Measurements from ENCODE around the gene ABL2.
"Not testable (repeated sequence)": the region's sequence is repeated elsewhere in the genome, so short reads cannot be mapped to it uniquely, and the experiment has no call there.

ABL2 gene

DNA sequence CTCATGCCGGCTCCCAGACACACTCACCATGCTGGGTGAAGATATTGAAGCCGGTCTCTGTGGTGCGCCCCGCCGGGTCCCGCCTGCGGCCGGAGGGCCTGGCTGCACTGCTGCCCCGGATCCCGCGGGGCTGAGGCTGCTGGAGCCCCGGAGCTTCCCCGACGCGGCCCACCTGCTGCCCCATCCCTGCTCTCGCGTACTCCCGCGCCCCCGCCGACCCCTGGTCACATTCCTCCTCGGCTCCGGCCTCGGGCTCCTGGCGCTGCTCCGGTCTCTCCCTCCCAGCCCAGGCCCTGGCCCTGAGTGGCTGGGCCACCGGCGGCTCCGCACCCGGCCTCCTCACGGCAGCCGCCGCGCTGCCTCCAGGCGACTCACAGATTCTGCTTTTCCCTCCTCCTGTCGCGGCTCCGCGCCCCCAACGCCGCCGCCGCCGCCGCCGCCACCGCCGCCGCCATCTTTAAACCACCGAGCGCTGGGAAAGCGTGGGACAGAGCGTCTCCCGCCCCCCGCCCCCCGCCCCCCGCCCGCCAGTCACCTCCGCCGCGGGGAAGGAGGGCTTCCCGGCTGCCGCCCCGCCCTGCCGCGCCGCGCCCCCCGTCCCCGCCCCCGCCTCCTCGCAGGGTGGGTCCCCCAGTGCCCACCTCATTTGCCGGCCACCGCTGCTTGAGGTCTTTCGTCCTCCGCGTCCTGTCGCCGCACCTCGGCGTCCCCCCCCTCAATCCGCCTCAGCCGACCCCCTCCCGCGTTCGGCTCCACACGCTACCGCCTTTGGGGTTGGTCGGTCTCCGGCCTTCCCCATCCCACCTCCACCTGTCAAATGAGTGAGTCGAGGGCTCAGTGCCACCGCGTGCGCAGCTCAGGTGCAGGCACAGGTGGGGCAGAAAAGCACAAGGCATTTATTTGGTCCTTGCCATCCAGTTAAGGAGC is at the start of gene ABL2:
TSS of gene ABL2 (minus strand) at position 464 of the 927 bp plus-strand sequence. CDS start at position 184, 280 bp downstream.
- DNase-seq (ENCODE audit: low read depth in 2 of 3, low spot score in 2 of 3) = peak; percentile 16 to 38 (median 16)

DNA sequence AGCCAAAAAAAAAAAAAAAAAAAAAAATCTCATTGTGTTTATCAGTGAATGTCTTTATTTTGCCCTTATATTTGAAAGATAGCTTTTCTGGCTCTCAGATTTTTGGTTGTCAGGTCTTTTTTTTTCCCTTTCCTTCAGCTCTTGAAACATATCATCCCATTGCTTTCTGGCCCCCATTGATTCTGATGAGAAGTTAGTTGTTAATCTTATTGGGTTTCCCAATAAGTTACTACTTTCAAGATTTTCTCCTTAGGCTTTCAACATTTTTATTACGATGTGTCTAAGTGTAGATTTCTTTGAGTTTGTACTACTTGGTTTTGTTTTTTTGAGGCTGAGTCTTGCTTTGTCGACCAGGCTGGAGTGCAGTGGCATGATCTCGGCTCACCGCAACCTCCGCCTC is 49.4 kb upstream of the ABL2 start:
- no peak for DNase-seq (ENCODE audit: low read depth in 2 of 3, low spot score in 2 of 3)

DNA sequence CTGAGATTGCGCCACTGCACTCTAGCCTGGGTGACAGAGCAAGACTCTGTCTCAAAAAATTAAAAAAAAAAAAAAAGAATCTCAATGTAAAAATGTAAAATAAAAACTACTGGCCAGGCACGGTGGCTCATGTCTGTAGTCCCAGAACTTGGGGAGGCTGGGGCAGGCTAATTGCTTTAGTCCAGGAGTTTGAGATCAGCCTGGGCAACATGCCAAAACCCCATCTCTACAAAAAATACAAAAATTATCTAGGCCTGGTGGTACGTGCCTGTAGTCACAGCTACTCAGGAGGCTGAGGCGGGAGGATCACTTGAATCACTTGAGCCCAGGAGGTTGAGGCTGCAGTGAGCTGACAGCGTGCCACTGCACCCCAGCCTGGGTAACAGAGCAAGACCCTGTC is 44.9 kb upstream of the ABL2 start:
- DNase-seq (ENCODE audit: low read depth in 2 of 3, low spot score in 2 of 3) = not testable (repeated sequence)

DNA sequence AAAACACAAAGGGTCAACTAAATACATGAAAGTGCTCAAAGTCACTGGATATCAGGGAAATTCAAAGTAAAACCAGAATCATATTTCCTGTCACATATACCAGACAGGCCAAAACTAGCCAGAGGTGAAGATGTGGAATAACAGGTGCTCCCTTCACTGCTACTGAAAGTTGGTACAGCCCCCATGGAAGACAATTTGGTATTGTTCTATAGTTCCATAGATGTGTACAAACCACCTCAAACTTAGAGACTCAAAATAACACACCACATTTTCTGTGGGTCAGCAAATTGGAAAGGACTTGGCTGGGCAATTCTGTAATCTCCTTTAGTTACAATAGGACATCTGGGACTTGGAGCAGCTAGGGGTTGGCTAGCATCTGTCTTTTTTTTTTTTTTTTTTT is 39.6 kb upstream of the ABL2 start:
- no peak for DNase-seq (ENCODE audit: low read depth in 2 of 3, low spot score in 2 of 3)

DNA sequence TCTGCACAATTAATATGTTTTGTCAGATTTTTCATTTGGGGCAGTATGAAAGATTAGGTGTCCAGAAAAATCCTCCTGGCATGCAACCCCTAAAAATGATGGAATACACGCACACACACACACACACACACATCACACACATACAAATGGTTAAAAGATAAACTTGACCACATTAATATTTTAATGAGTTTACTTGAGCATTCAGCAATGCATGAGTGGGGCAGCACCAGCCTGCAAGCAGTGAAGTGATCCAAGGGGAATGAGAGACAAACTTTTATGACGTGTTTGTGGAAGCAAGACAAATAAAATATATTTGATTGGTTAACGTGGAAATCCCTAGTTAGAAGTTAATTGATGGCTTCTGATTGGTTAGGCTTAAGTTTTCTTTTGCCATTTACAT is 35.0 kb upstream of the ABL2 start:
- DNase-seq (ENCODE audit: low read depth in 2 of 3, low spot score in 2 of 3) = no peak

DNA sequence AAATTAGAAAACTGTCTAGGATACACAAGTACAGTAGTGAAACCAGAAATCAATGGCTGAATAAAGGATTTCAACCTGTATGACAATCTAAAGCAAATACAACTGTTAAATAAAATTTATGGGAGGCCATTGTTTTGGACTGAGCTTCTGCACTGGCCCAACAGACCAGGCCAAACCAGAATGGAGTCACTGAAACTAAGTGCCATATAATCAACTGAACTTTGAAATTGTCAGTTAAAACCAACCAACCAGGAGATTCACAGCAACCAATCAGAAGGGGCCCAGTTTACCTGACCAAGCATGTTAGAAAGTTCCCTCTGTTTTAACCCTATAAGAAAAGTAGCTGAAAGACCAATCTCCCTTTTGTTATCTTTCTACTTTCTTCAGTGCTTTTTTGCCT is 33.6 kb upstream of the ABL2 start:
- no peak for DNase-seq (ENCODE audit: low read depth in 2 of 3, low spot score in 2 of 3)

DNA sequence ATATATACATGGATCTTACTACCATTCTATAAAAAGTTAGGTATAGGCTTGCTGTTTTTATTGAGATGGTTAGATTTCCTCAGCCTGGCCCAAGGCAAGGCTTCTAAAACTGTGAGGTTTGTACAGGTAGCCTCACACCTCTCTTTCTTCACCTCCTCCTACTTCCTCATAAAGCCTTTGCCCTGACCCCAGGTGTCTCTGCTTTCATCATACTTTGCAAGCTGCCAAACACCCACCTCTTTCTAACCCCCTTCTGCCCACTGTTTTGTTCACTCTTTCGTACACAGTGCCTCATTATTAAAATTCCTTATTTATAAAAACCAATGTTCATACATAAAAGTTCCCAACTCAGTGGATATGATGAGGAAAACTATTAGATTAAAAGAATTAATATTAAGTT is 32.7 kb upstream of the ABL2 start:
- no peak for DNase-seq (ENCODE audit: low read depth in 2 of 3, low spot score in 2 of 3)

DNA sequence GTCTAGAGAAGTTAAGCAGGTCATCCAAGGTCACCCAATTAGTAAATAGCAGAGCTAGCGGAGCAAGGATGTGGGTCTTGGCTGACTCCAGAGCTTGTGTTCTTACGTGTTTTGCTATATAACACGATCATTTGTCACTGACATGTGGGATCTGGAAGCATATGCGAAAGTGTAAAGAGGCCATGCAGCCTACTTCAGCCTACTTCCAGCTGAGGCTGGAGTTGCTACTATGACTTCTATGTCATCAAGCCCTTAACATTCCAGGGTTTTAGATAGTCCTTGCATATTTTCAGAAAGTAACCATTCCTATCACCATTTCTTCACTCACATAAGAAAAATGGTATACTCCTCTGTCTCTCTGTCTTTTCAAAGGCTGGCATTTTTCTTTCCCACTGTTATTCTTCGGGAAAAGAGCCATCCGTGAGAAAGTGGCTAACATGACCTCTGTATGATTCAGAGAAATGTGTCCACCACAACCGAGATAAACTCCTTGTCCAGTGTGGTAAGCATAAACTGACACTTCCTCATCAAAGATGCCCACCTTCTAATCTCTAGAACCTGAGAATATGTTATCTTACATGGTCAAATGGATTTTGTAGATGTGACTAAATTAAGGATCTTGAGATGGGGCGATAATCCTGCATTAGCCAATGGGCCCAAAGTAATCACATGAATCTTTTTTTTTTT is 24.0 kb upstream of the ABL2 start:
- DNase-seq (ENCODE audit: low read depth in 2 of 3, low spot score in 2 of 3) = no peak

DNA sequence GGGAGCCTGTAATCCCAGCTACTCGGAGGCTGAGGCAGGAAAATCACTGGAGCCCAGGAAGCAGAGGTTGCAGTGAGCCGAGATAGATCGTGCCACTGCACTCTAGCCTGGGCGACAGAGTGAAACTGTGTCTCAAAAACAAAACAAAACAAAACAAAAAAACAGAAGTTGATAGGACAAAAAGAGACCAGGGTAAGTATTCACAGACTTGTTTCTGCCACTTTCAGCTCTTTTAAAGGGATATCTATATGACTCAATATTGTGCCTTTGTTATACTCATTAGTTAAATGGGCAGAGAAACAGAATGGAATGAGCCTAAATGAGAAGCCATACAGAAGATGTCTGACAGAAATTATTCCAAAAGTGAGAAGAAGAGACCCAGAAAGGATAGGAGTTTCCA is 23.1 kb upstream of the ABL2 start:
- no peak for DNase-seq (ENCODE audit: low read depth in 2 of 3, low spot score in 2 of 3)

DNA sequence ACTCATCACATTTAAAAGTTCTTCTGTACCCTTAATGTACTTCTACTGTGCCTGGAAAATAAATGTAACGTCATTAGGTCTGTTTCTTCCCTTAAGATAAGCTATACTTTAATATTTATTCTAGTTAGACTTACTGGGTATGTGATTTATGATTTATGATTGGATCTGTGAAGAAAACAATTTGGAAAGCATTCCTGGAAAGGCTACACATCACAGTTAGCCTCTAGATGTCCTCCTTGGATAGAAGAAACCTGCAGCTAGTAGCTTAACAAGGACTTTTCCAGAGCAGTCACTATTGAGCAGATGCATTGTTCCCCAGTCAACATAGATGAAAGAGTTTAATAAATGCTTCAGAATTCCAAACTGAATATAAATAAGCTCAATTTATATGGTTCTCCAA is 22.2 kb upstream of the ABL2 start:
- DNase-seq (ENCODE audit: low read depth in 2 of 3, low spot score in 2 of 3) = no peak

DNA sequence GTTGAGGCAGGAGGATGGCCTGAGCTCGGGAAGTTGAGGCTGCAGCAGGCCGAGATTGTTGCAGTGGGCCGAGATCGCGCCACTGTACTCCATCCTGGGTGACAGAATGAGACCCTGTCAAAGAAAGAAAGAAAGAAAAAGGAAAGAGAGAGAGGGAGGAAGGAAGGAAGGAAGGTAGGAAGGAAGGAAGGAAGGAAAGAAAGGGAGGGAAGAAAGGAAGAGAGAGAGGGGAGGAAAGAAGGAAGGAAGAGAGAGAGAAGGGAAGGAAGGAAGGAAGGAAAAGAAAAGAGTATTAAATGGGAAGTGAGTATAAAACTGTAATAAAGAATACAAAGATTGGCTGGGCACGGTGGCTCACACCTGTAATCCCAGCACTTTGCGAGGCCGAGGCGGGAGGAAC is 18.4 kb upstream of the ABL2 start:
- DNase-seq (ENCODE audit: low read depth in 2 of 3, low spot score in 2 of 3) = no peak

DNA sequence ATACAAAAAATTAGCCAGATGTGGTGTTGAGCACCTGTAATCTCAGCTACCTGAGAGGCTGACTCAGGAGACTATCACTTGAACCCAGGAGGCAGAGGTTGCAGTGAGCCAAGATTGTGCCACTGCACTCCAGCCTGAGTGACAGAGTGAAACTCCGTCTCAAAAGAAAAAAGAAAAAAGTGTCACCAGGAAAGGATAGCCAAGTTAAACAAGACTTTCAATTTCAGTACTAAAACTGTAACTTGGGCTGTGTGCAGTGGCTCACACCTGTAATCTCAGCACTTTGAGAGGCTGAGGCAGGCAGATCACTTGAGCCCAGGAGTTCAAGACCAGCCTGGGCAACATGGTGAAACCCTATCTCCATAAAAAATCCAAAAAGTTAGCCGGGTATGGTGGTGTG is 15.9 kb upstream of the ABL2 start:
- not testable (repeated sequence) for DNase-seq (ENCODE audit: low read depth in 2 of 3, low spot score in 2 of 3)

DNA sequence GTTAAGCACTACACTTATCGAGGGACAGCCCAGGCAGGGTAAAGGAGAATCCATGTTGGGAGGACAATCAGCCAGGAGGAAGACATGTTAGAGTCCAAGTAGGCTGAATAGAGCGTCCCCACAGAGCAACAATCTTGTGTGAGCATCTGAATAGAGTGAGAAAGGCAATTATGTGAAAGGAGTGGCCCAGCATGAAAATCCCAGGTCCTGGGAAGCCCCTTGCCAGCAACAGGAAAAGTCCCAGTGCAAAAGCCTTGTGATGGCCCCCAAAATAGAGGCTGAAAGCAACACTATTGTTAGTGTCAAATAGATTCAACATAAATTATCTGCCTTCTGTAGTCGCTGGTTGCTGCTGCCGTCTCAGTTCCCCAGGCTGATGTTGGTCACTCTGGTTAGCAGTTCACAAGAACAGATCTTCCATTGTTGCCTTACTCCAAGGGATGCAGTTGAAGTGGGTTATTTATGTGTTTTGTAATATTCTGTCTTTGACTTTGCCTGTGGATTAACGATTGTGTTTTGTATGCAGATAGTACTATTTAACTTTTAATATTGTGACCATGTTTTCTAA is 12.1 kb upstream of the ABL2 start:
- no peak for DNase-seq (ENCODE audit: low read depth in 2 of 3, low spot score in 2 of 3)

DNA sequence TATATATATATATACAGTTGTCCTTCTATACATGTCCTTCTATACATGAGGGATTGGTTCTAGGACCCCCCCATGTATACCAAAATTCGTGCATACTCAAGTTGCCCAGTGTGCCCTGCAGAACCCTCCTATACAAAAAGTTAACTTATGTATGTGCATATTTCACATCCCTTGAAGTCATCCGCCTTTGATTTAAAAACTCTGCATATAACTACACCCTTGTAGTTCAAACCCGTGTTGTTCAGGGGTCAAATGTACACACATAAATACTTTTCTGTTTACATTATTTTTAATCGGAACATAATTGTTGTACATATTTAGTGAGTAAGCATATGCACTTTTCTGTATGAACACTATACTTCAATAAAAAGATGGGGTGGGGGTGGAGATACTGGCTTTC is 7.7 kb upstream of the ABL2 start:
- DNase-seq (ENCODE audit: low read depth in 2 of 3, low spot score in 2 of 3) = no peak

DNA sequence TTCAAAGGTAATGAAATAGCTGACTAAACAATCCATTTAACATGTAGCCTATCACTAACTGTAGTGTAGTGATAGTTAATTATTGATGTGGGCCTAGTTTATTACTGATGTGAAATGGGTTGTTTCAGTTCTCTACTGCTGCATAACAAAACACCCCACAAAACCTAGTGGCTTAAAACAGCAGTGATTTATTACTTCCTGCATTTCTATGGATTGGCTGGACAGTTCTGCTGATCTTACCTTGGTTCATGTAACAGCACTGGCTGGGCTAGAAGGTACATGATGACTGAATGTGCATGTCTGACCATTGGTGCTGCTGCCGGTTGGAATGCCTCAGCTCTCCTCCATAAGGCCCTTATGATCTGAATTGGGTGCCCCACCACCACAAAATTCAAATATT is 5.4 kb upstream of the ABL2 start:
- DNase-seq (ENCODE audit: low read depth in 2 of 3, low spot score in 2 of 3) = no peak

DNA sequence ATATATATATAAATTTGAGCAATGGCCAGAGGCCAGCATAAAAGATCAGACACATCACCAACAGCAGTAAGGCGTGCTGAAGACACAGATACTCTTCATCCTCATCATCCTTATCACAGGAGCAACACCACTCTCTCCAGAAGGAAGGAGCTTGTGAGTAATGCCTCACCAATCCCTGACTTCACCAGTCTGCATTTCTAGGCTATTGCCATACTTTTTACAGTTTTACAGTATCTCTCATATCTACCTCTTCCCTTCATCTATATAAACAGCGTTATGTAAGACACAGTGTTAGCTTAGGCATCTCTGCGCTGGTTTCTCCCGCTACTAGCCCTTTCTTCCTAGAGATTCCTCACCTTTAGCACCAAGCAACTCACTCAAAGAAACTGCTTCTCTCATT is 2.4 kb upstream of the ABL2 start:
- DNase-seq (ENCODE audit: low read depth in 2 of 3, low spot score in 2 of 3) = no peak

DNA sequence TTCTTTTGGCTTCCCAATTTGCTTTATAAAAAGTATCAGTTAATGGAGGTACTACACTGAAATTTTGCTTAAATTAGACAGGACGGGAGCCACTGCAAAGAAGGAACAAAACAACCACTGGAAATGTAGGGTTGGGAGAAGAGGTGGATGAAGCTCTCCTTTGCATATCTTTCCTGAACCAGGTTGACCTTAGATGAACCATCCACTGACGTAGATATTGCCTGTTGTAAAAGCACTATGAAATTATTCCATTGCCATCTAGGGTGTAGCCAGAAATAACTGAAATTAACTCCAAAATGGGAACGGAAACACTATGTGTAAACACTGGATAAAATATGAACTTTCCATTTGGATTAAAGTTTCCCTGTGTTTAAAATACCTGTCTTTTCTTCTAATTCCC is 1.2 kb upstream of the ABL2 start:
- DNase-seq (ENCODE audit: low read depth in 2 of 3, low spot score in 2 of 3) = no peak

DNA sequence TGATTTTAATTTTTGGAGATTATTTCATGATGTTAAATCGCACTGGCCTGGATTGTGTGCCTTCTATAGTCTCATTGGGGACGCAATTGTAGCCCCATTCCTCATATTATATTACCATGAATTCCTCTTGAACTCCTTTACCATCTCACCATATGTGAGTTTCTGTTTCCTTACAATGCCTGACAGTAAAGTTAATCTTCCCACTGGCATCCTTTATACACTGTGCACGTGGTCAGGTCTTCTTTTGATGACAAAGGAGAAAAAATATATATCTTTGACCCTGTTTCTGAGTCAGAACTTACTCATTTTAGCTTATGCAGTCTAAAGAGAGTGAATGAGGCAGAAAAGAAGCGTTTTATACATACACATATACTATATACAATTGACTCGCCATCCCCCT is 774 bp upstream of the ABL2 start:
- DNase-seq (ENCODE audit: low read depth in 2 of 3, low spot score in 2 of 3) = no peak

DNA sequence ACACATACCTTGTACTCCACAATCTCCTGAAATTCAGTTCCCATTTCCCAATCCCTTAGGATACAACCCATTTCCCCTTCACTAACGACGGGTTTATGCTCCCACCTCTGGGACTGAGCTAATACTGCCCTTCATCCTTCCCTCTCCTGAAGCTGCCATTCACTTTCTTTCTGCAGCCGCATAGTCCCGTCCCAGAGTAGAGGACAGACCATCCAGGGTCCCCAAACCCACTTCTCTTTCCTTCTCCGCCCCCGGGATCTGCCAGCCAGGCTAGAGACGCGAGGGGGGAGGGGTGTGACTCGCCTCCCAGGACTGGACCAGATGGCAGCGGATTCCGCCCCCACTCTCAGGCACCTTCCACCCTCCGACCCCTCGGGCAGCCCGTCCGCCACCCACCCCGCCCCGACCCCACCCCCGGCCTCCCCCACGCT is 679 bp downstream of the ABL2 start:
- peak in 2 of 3 experiments; percentile 11 to 12 for DNase-seq (ENCODE audit: low read depth in 2 of 3, low spot score in 2 of 3)

DNA sequence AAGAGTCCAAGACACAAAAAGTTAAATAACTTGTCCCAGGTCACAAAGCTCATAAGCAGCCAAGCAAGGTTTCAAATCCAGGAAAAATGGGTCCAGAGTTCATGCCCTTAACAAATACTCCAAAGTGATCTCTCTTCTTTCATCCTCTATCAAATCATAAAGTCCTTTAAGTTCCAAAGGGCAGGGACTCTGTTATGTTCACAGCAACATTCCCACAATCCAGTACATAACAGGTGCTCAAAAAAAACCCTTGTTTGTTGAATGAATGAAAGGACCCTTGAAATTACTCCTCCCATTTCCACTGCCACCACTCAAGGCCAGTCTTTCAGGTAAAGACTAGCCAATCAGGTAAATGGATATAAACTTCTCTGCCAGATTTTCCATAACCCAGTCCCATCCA is 2.7 kb downstream of the ABL2 start:
- no peak for DNase-seq (ENCODE audit: low read depth in 2 of 3, low spot score in 2 of 3)

DNA sequence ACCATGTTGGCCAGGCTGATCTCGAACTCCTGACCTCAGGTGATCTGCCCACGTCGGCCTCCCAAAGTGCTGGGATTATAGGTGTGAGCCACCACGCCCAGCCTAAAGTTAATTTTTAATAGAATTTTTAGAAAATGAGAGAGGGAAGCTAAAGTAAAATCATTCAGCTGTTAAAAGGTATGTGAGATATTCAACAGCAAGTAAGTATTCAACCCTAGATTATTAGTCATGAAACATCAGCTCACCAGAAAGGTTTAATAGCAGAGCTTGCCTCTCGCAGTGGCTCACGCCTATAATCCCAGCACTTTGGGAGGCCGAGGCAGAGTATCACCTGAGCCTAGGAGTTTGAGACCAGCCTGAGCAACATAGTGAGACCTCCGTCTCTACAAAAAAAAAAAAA is 5.0 kb downstream of the ABL2 start:
- not testable (repeated sequence) for DNase-seq (ENCODE audit: low read depth in 2 of 3, low spot score in 2 of 3)

DNA sequence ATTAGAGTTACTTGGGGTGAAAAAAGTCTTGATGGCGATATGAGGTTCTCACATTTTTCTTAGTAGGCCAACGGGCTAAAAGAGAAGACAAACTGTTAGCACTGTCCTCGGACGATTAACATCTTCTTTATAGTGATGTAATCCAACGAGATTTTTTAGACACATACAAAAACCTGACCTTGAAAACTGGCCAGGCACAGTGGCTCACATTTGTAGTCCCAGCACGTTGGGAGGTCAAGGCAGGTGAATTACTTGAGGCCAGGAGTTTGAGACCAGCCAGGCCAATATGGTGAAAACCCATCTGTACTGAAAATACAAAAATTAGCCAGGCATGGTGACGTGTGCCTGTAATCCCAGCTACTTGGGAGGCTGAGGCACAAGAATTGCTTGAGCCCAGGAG is 8.4 kb downstream of the ABL2 start:
- DNase-seq (ENCODE audit: low read depth in 2 of 3, low spot score in 2 of 3) = not testable (repeated sequence)

Data from activated CD8-positive, alpha-beta memory T cell treated with anti-CD3 and anti-CD28 coated beads for 48 hours (primary cell).